HEK293 (cell line): Measurements from ENCODE around the gene CNEP1R1.

Experiments
- CTCF ChIA-PET: fragments of 350-600 bp; formaldehyde crosslinking; extraction: SDS; loops from one replicate; lab custom pipeline; 2021; ENCODE audit warnings: antibody characterized with exemption; lab: Yijun Ruan, JAX
- POLR2A ChIA-PET: fragments of 300-600 bp; formaldehyde crosslinking; extraction: SDS; loops from one replicate; lab custom pipeline; 2020; ENCODE audit warnings: antibody characterized with exemption, inconsistent platforms; lab: Yijun Ruan, JAX
- H3K27ac ChIP-seq: fragments of 200-500 bp; sonication (Bioruptor generic); 2 replicates; pipeline ENCODE4 v1.5.1; 2014; ENCODE audit warnings: low read depth, low read length, control low read depth, inconsistent platforms; ENCODE audit errors: extremely low read depth
- H3K36me3 ChIP-seq, 2 experiments: fragments of 200-500 bp in 1 of 2; sonication (Bioruptor generic) in 1 of 2; 1 replicate in 1 of 2; 2 replicates in 1 of 2; pipeline ENCODE4 v1.5.1; 2014 to 2017; ENCODE audit warnings: inconsistent platforms in 2 of 2, low read length in 2 of 2; ENCODE audit not compliant: control insufficient read depth in 2 of 2, insufficient read depth in 1 of 2
- H3K4me1 ChIP-seq: fragments of 200-500 bp; sonication (Bioruptor generic); 2 replicates; pipeline ENCODE4 v1.5.1; 2014; ENCODE audit warnings: mild to moderate bottlenecking, low read length, inconsistent platforms; ENCODE audit not compliant: control insufficient read depth, insufficient read depth
- H3K4me3 ChIP-seq: 2 replicates; pipeline ENCODE4 v1.5.1; 2011; ENCODE audit warnings: low read depth, mild to moderate bottlenecking, control low read depth, low read length, moderate library complexity
- H3K9me3 ChIP-seq: fragments of 200-500 bp; sonication (Bioruptor generic); 2 replicates; pipeline ENCODE4 v1.5.1; 2014; ENCODE audit warnings: low read depth, low read length, inconsistent platforms; ENCODE audit not compliant: control insufficient read depth, insufficient read depth
- HOXA7 ChIP-seq: sonication (generic); formaldehyde crosslinking; IDR thresholded peaks from 2 replicates; pipeline ENCODE4 v1.8.1; 2022; ENCODE audit warnings: missing genetic modification reagents, borderline replicate concordance
- IKZF3 ChIP-seq: fragments of 450-650 bp; IDR thresholded peaks from 2 replicates; pipeline ENCODE4 v1.5.0; 2018; ENCODE audit warnings: missing biosample characterization, mild to moderate bottlenecking, missing genetic modification characterization, moderate library complexity
- KLF10 ChIP-seq: fragments of 450-650 bp; IDR thresholded peaks from 2 replicates; pipeline ENCODE4 v1.5.1; 2018; ENCODE audit warnings: missing biosample characterization, mild to moderate bottlenecking, missing genetic modification characterization
- KLF16 ChIP-seq: fragments of 450-650 bp; formaldehyde crosslinking; IDR thresholded peaks from 2 replicates; pipeline ENCODE4 v1.5.1; 2017; ENCODE audit warnings: missing biosample characterization, missing genetic modification characterization
- OVOL3 ChIP-seq: fragments of 450-650 bp; formaldehyde crosslinking; IDR thresholded peaks from 2 replicates; pipeline ENCODE4 v1.5.1; 2016; ENCODE audit warnings: missing biosample characterization, missing genetic modification characterization
- PRDM1 ChIP-seq: fragments of 450-650 bp; formaldehyde crosslinking; IDR thresholded peaks from 2 replicates; pipeline ENCODE4; 2016; ENCODE audit warnings: missing biosample characterization, missing genetic modification characterization
- RBAK ChIP-seq: fragments of 450-650 bp; formaldehyde crosslinking; IDR thresholded peaks from 2 replicates; pipeline ENCODE4 v1.5.1; 2016; ENCODE audit warnings: missing biosample characterization, missing genetic modification characterization
- REST ChIP-seq: fragments of 450-650 bp; formaldehyde crosslinking; IDR thresholded peaks from 2 replicates; pipeline ENCODE4 v1.5.1; 2016; ENCODE audit warnings: missing biosample characterization, missing genetic modification characterization
- ZBTB1 ChIP-seq: fragments of 450-650 bp; formaldehyde crosslinking; IDR thresholded peaks from 2 replicates; pipeline ENCODE4 v1.5.1; 2016; ENCODE audit warnings: missing biosample characterization, missing genetic modification characterization
- ZBTB17 ChIP-seq: fragments of 450-650 bp; formaldehyde crosslinking; IDR thresholded peaks from 2 replicates; pipeline ENCODE4 v1.5.1; 2016; ENCODE audit warnings: missing biosample characterization, missing genetic modification characterization
- ZFP69B ChIP-seq: fragments of 450-650 bp; formaldehyde crosslinking; IDR thresholded peaks from 2 replicates; pipeline ENCODE4 v1.5.1; 2016; ENCODE audit warnings: missing biosample characterization, missing genetic modification characterization
- ZNF121 ChIP-seq: fragments of 450-650 bp; formaldehyde crosslinking; IDR thresholded peaks from 2 replicates; pipeline ENCODE4 v1.5.1; 2016; ENCODE audit warnings: missing biosample characterization, missing genetic modification characterization
- ZNF169 ChIP-seq: fragments of 450-650 bp; formaldehyde crosslinking; IDR thresholded peaks from 2 replicates; pipeline ENCODE4 v1.5.1; 2016; ENCODE audit warnings: missing biosample characterization, missing genetic modification characterization
- ZNF223 ChIP-seq: fragments of 450-650 bp; formaldehyde crosslinking; IDR thresholded peaks from 2 replicates; pipeline ENCODE4 v1.5.1; 2016; ENCODE audit warnings: missing biosample characterization, missing genetic modification characterization
- ZNF24 ChIP-seq: fragments of 450-650 bp; formaldehyde crosslinking; IDR thresholded peaks from 2 replicates; pipeline ENCODE4 v1.5.1; 2016; ENCODE audit warnings: missing biosample characterization, missing genetic modification characterization
- ZNF354C ChIP-seq: fragments of 450-650 bp; formaldehyde crosslinking; IDR thresholded peaks from 2 replicates; pipeline ENCODE4 v1.5.1; 2016; ENCODE audit warnings: missing biosample characterization, missing genetic modification characterization, low read depth, borderline replicate concordance
- ZNF596 ChIP-seq: fragments of 450-650 bp; IDR thresholded peaks from 2 replicates; pipeline ENCODE4 v1.5.0; 2018; ENCODE audit warnings: missing biosample characterization, mild to moderate bottlenecking, missing genetic modification characterization, moderate library complexity
- ZNF624 ChIP-seq: fragments of 450-650 bp; formaldehyde crosslinking; IDR thresholded peaks from 2 replicates; pipeline ENCODE4 v1.5.1; 2017; ENCODE audit warnings: missing biosample characterization, missing genetic modification characterization
- ZNF629 ChIP-seq: fragments of 450-650 bp; formaldehyde crosslinking; IDR thresholded peaks from 2 replicates; pipeline ENCODE4 v1.5.1; 2017; ENCODE audit warnings: missing biosample characterization, missing genetic modification characterization
- ZNF785 ChIP-seq: fragments of 450-650 bp; formaldehyde crosslinking; IDR thresholded peaks from 2 replicates; pipeline ENCODE4 v1.5.1; 2016; ENCODE audit warnings: missing biosample characterization, missing genetic modification characterization
- ZNF791 ChIP-seq: fragments of 450-650 bp; formaldehyde crosslinking; IDR thresholded peaks from 2 replicates; pipeline ENCODE4 v1.5.1; 2016; ENCODE audit warnings: missing biosample characterization, missing genetic modification characterization
- TF ChIP-seq, protein P1 (sequence below): fragments of 450-650 bp; formaldehyde crosslinking; IDR thresholded peaks from 2 replicates; pipeline ENCODE4 v1.5.1; 2016; ENCODE audit warnings: missing biosample characterization, missing genetic modification characterization
- TF ChIP-seq, protein P2 (sequence below): fragments of 450-650 bp; formaldehyde crosslinking; IDR thresholded peaks from 2 replicates; pipeline ENCODE4 v1.5.1; 2016; ENCODE audit warnings: missing biosample characterization, missing genetic modification characterization

The CNEP1R1 gene

DNA sequence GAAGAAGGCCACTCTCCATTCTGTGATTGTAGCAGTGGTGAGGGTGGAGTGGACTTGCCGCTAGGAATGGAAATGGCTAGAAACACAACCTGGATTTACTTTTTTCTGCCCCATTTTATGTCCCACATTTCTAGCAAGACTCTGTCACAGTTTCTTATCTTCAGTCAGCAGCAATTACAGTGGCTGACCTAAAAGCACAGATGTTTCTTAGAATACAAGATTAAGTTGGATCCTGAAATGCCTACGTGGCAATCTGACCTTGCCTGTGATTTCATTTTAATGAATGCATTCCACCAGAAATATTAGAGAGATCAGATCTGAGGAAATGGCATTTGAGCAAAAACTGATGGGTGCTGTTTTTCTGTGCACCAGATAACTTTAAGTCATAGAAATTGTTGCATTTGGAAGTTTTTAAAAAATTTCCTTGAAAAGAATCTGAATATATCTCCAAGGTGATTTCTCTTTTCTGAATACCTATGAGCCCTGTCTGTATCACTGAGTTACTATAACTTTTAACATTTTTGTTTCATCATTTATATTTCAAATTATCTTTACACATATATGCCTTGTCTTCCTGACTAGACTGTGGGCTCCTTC, 46.1 kb downstream of the CNEP1R1 start:
- Histone ChIP-seq H3K4me3 (no peak overlapping the region), H3K9me3 (no peaks in the 10 kb centered on the region), H3K27ac (no peak overlapping the region), H3K36me3 (peaks cover 12 to 62% of the 10 kb centered on the region in 2 experiments), H3K4me1 (no peaks in the 10 kb centered on the region)
- POLR2A ChIA-PET, result no interaction called here
- CTCF ChIA-PET, result interaction anchor here (0.5 to 0.8 kb wide), 2 partner anchors 46 to 158 kb away, joined by 3 to 7 read pairs; partner anchors contain the start of gene CNEP1R1
- no peak for TF ChIP-seq ZBTB17 (tag by site-specific recombination)
- TF ChIP-seq ZNF629 (tag by site-specific recombination), result no peak
- TF ChIP-seq, protein P1, sequence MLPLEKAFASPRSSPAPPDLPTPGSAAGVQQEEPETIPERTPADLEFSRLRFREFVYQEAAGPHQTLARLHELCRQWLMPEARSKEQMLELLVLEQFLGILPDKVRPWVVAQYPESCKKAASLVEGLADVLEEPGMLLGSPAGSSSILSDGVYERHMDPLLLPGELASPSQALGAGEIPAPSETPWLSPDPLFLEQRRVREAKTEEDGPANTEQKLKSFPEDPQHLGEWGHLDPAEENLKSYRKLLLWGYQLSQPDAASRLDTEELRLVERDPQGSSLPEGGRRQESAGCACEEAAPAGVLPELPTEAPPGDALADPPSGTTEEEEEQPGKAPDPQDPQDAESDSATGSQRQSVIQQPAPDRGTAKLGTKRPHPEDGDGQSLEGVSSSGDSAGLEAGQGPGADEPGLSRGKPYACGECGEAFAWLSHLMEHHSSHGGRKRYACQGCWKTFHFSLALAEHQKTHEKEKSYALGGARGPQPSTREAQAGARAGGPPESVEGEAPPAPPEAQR (tag by site-specific recombination), result no peak
- no peak for TF ChIP-seq ZNF596 (tag by site-specific recombination)

- H3K27ac ChIP-seq, result no peak overlapping the region
- H3K36me3 ChIP-seq, result peaks cover 22 to 70% of the 10 kb centered on the region in 2 experiments
- no peaks in the 10 kb centered on the region for H3K4me1 ChIP-seq
- no peak overlapping the region for H3K4me3 ChIP-seq
- POLR2A ChIA-PET, result no interaction called here
- no peaks in the 10 kb centered on the region for H3K9me3 ChIP-seq
- TF ChIP-seq ZNF24 (tag by site-specific recombination) (no peak), OVOL3 (tag by site-specific recombination) (no peak), KLF10 (tag by site-specific recombination) (no peak), ZNF791 (tag by site-specific recombination) (no peak), ZBTB1 (tag by site-specific recombination) (no peak), ZNF354C (no peak), ZNF121 (tag by site-specific recombination) (no peak), ZNF223 (tag by site-specific recombination) (no peak)
- CTCF ChIA-PET, result interaction anchor here (0.6 to 1.8 kb wide), 2 partner anchors 48 to 118 kb away, joined by 3 to 5 read pairs; partner anchors contain the start of gene CNEP1R1
Observed at GRCh38 chr16:50072730-50073129, 47.7 kb downstream of the CNEP1R1 start.

- no peaks in the 10 kb centered on the region for H3K9me3 ChIP-seq
- H3K27ac ChIP-seq, result no peak overlapping the region
- ChIA-PET POLR2A (no interaction called here), CTCF (interaction anchor here (1.2 to 1.7 kb wide), 2 partner anchors 12 to 131 kb away, joined by 5 to 11 read pairs; no protein-coding TSS in a partner anchor)
- H3K36me3 ChIP-seq, result peaks cover 31 to 72% of the 10 kb centered on the region in 2 experiments
- no peak overlapping the region for H3K4me3 ChIP-seq
- no peaks in the 10 kb centered on the region for H3K4me1 ChIP-seq
- TF ChIP-seq KLF16 (no peak), PRDM1 (tag by site-specific recombination) (no peak), HOXA7 (CRISPR knock-in tag) (no peak), REST (tag by site-specific recombination) (no peak), ZNF624 (tag by site-specific recombination) (no peak), ZNF169 (tag by site-specific recombination) (no peak), ZNF223 (tag by site-specific recombination) (no peak), ZNF785 (no peak), IKZF3 (tag by site-specific recombination) (no peak), ZFP69B (no peak), RBAK (no peak)
- TF ChIP-seq, protein P2, sequence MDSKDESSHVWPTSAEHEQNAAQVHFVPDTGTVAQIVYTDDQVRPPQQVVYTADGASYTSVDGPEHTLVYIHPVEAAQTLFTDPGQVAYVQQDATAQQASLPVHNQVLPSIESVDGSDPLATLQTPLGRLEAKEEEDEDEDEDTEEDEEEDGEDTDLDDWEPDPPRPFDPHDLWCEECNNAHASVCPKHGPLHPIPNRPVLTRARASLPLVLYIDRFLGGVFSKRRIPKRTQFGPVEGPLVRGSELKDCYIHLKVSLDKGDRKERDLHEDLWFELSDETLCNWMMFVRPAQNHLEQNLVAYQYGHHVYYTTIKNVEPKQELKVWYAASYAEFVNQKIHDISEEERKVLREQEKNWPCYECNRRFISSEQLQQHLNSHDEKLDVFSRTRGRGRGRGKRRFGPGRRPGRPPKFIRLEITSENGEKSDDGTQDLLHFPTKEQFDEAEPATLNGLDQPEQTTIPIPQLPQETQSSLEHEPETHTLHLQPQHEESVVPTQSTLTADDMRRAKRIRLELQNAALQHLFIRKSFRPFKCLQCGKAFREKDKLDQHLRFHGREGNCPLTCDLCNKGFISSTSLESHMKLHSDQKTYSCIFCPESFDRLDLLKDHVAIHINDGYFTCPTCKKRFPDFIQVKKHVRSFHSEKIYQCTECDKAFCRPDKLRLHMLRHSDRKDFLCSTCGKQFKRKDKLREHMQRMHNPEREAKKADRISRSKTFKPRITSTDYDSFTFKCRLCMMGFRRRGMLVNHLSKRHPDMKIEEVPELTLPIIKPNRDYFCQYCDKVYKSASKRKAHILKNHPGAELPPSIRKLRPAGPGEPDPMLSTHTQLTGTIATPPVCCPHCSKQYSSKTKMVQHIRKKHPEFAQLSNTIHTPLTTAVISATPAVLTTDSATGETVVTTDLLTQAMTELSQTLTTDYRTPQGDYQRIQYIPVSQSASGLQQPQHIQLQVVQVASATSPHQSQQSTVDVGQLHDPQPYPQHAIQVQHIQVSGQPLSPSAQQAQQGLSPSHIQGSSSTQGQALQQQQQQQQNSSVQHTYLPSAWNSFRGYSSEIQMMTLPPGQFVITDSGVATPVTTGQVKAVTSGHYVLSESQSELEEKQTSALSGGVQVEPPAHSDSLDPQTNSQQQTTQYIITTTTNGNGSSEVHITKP (tag by site-specific recombination), result no peak
Observed at GRCh38 chr16:50079397-50080140, 54.5 kb downstream of the CNEP1R1 start.
